Measurements from ENCODE around the gene FCGR3A.
"Not testable (repeated sequence)": the region's sequence is repeated elsewhere in the genome, so short reads cannot be mapped to it uniquely, and the experiment has no call there.

FCGR3A gene

DNA sequence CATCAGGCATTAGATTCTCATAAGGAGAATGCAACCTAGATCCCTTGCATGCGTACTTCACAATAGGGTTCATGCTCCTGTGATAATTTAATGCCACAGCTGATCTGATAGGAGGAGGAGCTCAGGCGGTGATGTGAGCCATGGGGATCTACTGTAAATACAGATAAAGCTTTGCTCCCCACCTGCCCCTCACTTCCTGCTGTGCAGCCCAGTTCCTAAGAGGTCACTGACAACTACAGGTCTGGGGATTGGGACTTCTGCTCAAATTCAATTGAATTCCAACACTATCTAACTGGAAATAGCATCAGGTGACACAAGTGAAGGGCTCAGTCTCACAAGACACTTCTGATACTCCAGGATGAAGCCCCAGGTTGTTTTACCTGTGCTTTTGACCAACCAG is 7.4 kb upstream of the FCGR3A start:
- not testable (repeated sequence) for DNase-seq (ENCODE audit: low spot score)

DNA sequence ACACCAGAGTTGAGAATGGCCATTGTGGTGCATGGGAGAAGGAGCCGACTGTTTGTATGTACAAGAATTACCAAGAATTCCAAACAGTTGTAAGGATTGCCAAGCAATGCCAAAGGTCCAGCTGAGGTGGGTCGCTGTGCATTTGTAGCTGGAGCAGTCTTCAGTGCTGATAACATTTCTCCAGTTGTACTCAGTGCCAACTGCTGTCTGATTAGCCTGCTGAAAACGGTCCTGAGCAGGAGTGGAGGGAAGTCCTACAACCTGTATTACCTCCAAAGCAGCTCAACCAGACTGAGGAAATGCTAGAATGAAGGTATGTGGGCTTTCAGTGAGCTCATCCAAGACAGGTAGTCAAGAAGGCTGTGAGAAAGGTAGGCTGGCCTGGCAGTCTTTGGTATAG is 6.5 kb upstream of the FCGR3A start:
- not testable (repeated sequence) for DNase-seq (ENCODE audit: low spot score)

DNA sequence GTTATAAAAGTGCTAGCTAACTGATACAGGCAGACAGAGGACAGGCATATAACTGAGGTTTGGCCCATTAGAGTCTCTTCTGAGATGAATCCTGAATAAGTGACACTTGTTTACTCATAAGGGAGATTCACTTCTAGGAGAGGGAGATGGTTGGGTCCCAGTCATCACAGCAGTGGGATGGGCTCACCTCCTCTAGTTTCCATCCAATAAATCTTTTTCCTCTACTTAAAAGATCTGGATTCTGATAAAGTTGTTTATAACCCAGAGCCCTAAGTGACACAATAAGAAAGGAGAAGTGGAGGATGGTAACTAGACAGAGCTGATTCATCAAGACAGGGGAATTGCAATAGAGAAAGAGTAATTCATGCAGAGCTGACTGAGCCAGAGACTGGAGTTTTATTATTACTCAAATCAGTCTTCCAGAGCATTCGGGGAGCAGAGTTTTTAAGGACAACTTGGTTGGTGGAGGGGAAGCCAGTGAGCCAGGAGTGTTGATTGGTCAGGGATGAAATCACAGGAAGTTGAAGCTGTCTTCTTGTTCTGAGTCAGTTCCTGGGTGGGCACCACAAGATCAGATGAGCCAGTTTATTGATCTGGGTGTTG is 5.3 kb upstream of the FCGR3A start:
- DNase-seq (ENCODE audit: low spot score) = not testable (repeated sequence)

DNA sequence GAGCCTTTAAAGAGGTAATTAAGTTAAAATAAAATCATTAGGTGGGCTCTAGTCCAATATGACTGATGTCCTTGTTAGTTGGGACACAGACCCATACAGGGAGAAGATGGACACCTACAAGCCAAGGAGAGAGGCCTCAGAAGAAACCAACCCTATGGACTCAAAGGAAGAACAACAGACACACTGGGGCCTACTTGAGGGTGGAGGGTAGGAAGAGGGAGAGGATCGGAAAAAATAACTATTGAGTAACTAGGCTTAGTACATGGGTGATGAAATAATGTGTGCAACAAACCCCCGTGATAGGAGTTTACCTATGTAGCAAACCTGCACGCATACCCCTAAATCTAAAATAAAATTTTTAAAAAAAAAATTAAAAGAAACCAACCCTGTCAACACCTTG is 4.7 kb upstream of the FCGR3A start:
- DNase-seq (ENCODE audit: low spot score) = not testable (repeated sequence)

DNA sequence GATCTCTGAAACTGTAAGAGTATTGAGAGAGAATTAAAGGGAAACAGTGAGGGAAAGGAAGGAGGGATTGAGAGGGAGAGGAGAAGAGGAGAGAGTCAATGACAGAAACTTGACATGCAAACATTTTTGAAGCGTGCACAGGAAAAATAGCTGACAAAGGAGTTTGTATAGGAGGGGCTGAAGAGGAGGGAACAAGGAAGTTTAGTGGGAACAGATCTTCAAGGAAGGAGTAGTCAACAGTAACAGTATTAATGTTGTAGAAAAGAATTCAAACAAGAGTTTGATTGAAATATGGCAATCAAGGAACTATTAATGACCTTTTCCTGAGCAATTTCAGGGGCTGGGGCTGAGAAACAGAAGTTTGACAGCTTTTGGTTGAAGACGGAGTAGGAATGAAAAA is 4.0 kb upstream of the FCGR3A start:
- not testable (repeated sequence) for DNase-seq (ENCODE audit: low spot score)

DNA sequence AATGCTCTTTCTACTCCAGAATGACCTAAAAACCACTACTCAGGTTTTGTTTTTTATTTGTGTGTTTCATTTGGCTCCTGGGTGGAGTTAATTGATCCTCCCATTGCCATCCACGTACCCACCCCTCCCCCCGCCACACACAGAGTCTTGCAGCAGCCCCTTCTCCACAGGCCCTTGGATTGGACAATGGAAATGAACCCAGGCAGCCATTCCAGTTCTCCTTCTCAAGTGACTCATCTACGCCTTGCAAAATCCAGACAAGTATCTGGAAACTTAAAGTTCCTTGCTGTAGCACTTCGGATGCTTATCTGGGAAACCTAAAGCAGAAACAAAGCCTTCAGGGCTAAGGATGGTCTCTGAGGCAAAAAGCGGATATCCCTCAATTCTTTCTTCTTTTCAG is 1.3 kb upstream of the FCGR3A start:
- DNase-seq (ENCODE audit: low spot score) = not testable (repeated sequence)

DNA sequence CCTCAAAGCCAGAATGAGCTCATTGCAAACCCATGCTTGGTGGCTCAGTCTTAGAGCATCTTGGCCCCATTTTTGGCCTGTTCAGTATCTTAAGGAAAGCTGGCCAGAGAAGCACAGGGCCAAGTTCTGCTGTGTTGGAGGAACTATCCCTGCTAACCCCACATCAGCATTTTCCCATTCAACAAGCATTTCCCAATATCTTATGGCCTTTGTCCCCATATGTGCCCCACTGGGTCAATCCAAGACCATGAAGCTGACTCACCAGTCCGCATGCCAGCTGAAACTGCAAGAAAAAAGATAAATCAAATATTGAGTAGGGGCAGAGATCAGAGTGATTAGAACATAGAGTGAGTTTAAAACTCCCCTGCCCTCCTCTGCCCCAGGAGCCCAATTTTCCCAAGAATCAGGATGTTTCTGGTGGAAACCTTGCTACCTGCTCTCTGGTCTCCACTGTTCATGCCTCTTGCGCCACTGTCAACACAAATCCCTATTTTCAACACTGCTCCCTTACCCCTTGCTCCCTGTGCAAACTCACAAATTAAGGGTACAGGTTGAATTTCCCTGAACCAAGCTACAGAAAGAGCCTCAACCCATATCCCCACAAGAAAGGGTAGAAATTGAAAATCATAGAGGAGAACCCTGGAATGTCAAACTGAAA is 740 bp downstream of the FCGR3A start:
- not testable (repeated sequence) for DNase-seq (ENCODE audit: low spot score)

DNA sequence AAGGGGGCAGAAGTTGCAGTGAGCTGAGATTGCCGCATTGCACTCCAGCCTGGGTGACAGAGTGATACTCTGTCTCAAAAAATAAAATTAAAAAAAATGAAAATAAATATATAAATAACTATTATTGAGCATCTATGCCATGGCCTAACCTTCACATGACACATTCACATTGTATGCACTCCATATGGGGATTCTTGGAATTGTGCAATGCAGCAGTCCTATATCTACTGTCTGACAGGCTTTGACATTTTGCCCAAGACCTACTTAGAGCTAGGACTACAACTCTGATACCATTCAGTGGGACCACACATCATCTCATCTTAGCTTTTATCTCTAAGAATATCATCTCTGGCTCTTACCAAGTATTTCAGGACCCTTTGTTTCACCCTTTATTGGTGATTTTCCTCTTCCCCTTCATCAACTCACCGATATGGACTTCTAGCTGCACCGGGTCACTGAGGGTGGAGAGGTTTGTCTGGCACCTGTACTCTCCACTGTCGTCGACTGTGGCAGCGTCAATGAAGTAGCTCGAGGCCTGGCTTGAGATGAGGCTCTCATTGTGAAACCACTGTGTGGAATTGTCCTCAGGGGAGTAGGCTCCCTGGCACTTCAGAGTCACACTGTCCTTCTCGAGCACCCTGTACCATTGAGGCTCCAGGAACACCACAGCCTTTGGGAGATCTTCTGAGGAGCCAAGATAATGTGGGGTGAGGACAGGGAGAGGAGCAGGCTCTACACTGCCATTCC is 1.4 kb downstream of the FCGR3A start:
- not testable (repeated sequence) for DNase-seq (ENCODE audit: low spot score)

DNA sequence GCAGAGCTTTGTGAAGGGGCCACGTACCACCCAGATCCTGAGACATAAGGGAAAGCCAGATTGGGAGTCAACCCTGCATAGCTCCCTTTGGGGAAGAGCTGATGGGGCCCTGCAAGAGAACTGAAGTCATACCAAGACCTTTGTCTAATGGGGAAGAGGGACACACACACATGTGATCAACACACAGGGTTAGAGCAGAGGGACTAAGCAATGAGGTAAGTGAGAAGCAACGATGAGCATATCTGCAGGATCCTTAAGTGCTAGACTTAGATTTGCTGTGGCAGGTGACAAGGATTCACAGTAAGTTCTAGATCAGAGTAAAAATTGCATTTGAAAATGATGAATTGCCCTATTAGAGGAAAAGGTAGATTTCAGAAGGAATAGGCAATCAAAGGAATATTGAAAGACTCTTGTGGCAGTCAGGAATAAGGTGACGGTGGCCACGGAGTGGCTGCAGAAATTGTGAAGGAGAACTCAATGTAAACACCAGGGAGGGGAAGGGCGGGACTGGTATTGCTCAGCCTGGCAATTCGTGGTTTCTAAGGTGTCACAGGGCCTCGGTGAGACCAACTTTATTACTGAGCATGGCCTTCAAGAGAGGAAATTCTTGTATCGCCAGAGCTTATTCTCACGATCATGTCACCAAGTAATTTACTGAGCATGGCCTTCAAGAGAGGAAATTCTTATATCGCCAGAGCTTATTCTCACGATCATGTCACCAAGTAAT is 4.5 kb downstream of the FCGR3A start:
- DNase-seq (ENCODE audit: low spot score) = not testable (repeated sequence)

DNA sequence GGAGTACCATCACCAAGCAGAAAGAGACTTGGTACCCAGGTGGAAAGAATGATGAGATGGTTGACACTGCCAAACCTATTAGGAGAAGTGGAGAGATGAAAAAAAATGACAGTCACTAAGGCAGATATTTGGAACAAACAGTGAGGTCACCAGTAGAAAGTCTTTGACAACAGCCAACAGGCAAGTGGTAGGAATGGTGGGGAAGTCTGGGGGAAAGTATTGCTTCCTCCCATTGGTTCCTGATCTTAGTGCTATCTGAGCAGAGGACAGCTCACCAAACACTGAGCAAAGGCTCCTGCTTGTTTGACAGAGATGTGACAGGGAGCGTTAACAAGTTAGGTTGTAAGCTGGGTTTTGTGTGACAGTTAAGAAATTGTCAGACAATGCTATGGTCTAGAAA is 6.5 kb downstream of the FCGR3A start:
- not testable (repeated sequence) for DNase-seq (ENCODE audit: low spot score)

DNA sequence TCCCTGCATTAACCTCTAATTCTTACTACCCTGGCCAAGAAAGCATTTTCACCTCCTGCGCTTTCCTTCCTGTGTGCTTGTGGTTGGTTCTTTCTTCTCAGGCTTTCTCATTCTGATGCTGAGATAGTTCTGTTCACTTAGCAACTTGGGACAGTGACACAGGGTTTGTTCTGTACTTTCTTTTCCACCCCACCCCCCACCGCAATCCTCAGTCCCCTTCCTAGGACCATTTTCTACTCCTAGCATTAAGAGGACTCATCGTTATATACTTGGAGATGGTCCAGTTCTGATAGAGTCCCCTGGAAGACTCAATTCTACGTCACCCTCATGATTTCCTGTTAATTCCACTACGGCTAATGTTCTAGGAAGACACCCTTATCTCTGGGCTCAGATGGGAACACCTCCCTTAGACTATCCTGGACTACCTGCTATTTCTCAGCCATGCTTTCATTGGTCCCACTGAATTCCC is 7.5 kb downstream of the FCGR3A start:
- DNase-seq (ENCODE audit: low spot score) = not testable (repeated sequence)

DNA sequence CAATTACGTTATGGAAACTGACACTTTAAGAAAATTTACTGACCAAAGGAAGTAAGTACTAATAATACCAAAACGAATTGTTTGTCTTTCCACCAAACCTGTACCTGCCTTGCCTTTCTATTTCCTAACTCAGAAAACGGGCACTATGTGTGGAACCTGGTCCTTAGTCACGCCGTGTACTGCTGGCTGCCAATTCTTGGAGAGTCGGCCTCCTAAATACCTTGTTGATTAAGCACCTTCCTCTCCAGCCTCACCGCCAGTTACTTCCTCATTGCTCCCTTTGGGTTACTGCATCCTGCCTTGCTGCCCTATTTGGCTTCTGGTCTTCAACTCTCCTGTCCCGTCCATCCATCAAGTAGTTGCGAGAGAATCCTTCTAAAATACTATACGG is 9.1 kb downstream of the FCGR3A start:
- not testable (repeated sequence) for DNase-seq (ENCODE audit: low spot score)

DNA sequence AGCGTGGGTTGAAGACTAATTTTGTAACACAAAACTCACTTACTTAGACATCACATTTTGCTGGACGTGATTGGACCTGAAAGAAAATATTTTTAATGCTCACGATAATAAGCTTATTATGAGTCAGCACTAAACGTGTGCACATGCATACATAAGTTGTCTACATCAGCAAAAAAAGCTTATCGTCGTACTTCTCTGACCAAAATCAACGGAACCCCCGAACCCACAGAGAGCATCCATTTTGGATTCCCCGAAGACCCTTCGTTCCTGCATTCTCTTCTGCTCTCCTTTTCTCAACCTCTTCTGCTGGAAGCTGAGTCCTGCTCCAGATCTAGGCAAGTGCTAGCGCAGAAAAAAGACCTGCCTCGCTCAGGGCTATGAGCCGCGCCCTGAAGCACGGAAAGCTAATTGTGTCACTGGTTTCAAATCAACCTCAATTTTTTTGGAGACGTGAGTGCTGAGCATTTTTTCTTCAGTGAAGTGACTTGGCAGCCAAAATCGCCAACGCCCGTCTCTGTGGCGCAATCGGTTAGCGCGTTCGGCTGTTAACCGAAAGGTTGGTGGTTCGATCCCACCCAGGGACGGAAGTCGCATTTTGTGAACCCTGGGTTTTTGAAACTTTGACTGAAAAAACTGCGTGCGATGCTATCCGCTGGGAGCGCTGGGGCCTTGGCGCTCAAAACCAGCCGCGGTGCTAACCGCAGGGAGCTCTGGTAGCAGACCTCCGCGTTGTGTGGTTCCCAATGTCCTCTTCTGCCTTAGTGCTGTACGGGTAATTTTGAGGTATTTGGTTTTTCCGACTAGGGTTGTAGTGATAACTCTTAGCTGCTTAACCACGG is 9.7 kb downstream of the FCGR3A start:
- DNase-seq (ENCODE audit: low spot score) = peak; percentile 80

DNA sequence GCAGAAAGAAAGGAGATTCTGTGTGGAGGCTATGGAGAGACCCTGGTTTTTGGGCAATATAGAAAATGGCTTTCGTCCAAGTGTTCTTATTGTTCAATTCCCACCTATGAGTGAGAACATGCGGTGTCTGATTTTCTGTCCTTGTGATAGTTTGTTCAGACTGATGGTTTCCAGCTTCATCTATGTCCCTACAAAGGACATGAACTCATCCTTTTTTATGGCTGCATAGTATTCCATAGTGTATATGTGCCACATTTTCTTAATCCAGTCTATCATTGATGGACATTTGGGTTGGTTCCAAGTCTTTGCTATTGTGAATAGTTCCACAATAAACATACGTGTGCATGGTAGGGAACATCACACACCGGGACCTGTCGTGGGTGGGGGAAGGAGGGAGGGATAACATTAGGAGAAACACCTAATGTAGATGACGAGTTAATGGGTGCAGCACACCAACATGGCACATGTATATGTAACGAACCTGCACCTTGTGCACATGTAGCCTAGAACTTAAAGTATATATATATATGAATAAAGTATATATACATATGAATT is 10.6 kb downstream of the FCGR3A start:
- not testable (repeated sequence) for DNase-seq (ENCODE audit: low spot score)

DNA sequence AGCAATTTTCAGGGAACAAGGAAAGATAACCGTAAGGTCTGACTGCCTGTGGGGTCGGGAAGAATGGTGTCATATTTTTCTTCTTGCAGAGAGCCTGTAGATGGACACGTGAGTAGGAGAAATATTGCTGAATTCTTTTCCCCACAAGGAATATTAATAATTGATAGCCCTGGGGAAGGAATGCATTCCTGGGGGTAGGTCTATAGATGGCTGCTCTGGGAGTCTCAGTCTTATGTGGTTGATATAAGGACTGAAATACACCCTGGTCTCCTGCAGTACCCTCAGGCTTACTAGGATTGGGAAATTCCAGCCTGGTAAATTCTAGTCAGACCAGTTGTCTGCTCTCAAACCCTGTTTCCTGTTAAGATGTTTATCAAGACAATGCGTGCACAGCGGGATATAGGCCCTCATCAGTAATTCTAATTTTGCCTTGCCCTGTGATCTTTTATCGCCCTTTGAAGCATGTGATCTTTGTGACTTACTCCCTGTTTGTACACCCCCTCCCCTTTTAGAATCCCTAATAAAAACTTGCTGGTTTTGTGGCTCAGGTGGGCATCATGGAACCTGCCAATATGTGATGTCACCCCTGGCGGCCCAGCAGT is 12.4 kb downstream of the FCGR3A start:
- not testable (repeated sequence) for DNase-seq (ENCODE audit: low spot score)

DNA sequence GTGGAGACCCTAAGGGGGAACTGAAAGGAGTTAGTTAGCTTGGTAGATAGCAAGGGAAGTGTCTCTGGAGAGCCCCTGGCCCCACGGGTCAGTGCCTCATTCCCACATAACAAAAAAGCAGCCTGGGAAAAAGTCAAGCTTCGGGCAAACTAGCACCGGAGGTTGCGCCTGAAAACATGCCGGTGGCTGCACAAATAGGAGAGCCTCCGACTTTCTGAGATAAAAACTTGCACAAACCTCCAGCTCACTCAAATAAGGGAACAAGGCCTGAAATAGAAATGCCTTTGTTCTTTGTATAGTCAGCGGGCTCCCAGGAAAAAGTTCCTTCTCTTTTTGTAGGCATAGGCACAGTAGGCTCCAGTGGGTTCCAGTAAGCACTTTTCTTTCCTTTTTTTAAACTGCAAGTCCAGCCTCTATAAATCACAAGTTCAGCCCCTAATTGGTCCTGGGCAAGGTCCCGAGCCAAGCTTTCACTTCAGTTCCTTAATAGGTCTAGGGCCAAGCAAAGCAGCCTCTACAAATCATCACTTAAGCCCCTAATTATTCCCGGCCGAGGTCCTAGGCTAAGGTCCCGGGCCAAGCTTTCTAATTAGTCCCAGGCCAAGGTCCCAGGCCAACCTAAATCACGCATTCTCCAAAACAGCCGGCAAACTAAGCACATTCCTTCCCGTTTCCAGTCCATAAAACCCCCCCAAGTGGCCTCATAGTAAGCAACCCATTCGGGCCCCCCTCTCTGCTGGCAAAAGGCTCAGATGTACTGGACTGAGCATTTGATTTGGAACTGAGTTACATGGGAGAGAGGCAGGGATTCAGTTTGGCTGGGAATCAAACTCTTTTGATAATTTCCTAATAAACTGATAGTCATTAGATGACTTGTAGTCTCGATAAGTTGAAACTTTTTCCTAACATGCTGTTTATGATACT is 16.7 kb downstream of the FCGR3A start:
- not testable (repeated sequence) for DNase-seq (ENCODE audit: low spot score)

DNA sequence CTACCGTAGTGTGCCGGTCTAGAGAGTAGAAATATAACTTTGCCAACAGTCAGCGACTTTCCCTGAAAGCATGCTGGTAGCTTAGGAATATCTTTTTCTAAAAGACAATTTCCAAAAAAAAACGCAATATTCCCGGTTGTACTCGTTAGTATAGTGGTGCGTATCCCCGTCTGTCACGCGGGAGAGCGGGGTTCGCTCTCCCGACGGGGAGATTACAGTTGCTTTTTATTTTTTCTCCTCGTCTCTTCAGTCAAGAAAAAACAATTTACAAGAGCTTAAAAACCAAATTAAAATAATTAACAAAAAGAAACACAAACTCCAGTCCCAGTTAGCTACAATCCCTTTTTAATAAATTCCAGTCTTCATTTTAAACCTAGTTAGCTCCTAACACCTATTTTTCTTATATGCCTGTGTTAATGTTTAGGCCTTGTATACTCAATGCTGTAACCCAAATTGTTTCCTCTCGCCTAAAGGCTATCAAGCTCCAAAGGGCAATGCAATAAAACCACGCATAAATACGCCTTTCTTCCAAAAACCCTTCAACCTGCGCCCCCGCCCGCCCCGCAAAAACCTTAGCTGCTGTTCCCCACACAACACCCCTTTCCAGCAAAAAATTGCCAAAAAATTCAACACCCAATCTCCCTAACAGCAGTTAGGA is 17.5 kb downstream of the FCGR3A start:
- peak; percentile 22 for DNase-seq (ENCODE audit: low spot score)

DNA sequence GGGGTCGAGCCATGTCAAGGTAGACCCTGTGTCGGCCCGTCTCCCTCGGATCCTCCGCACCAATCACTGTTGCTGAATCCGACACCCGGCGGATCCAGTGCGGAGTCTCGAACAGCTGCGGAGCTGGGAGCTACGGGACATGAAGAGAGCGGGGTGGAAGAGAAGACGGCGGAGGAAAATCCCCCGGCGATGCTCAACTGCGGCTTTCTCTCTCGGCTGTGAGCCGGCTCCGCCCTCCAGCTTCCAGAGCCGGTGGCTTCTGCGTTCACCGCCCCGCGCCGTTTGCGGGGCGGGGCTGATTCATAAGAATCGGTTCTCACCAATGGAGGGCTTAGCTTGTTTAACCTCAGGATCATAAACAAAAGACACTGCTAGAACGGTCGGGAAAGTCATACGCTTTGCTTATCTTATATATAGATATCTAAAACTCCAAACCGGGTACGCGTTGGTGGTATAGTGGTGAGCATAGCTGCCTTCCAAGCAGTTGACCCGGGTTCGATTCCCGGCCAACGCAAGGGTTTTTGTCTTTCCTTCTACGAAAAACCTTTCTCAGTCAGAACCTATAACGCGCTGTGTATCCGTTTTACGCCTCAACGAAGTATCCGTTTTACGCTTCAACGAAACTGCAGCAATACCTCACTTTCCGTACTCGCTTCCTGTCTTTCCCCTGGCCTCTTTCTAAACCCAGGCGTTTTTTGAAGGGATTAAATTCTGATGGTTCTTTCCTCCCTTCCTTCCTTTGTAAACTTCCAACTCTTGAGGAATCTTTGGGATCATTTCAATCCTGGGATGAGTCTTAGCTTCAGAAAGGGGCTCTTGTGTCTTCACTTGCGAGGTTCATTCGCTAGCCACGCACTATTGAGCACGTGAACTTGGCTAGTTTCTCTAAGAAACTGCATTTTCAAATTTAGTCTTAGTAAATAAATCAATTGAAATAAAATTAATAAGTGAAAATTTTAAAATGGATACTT is 18.7 kb downstream of the FCGR3A start:
- peak; percentile 76 for DNase-seq (ENCODE audit: low spot score)
